BLaER1 treated with 17β-estradiol and CSF1 and Interleukin-3, amounts not matched to agents 10 nM and 100 nM (cell line): ENCODE data around the gene FXYD2.

Experiments
- H3K27ac ChIP-seq, 11 experiments: shearing (Covaris generic); formaldehyde crosslinking; 2 replicates each; pipeline ENCODE4 v1.8.1; 2022
- H3K27me3 ChIP-seq, 11 experiments: shearing (Covaris generic); formaldehyde crosslinking; 2 replicates each; pipeline ENCODE4 v1.8.1; 2022
- H3K36me3 ChIP-seq, 11 experiments: shearing (Covaris generic); formaldehyde crosslinking; 2 replicates each; pipeline ENCODE4 v1.8.1; 2022
- H3K4me1 ChIP-seq, 10 experiments: shearing (Covaris generic); formaldehyde crosslinking; 2 replicates each; pipeline ENCODE4 v1.8.1; 2022
- H3K4me2 ChIP-seq, 11 experiments: shearing (Covaris generic); formaldehyde crosslinking; 2 replicates each; pipeline ENCODE4 v1.8.1; 2022
- H3K4me3 ChIP-seq, 10 experiments: shearing (Covaris generic); formaldehyde crosslinking; 2 replicates each; pipeline ENCODE4 v1.8.1; 2022
- H3K9ac ChIP-seq, 11 experiments: shearing (Covaris generic); formaldehyde crosslinking; 2 replicates each; pipeline ENCODE4 v1.8.1; 2022
- H3K9me3 ChIP-seq, 11 experiments: shearing (Covaris generic); formaldehyde crosslinking; replicated peaks in 1 of 11; 2 replicates each; pipeline ENCODE4 v1.8.1; 2022
- H4K20me1 ChIP-seq, 11 experiments: shearing (Covaris generic); formaldehyde crosslinking; 2 replicates each; pipeline ENCODE4 v1.8.1; 2022
- Cebpa-rat ChIP-seq, 11 experiments: shearing (Covaris generic); IDR thresholded peaks; 2 replicates each; pipeline ENCODE4 v1.8.1; 2022

The FXYD2 gene

DNA sequence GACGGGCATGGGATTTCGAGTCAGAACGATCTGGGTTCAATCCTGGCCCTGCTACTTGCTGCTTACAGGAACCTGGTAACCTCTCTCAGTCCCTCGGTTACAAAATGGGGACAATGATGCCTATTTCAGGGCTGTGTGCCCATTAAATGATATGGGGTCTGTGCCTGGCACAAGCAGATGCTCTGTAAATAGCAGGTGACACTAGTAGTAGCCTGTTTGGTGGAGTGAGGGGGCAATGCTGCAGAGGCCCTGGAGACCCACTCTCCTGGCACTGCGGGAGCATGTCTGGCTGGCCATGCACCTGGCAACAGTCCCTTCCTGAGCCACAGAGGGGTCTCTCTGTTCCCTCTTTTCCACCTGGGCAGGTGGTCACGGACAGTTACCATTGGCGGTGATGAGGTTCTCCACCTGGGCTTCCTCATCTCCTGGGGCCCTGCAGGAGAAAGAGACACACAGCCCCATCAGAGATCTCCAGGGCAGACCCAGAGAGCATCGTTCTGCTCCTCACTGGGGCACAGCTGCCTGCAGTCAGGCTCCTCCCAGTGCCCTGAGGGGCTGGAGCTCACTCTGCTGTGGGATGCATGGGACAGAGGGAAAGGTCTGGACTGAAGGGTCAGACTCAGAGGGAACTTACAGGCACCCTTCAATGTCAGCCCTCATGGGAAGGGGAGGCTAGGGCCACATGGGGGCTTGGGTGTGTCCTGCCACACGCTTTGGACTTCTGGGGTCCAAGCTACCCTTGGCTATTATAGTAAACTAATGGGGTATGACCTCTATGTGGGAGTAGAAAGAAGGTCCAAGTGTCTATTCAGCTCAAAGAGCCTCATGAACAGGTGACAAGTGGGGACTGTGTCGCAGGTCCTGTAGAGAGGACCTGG is 15.6 kb upstream of the FXYD2 start:
- H3K27ac ChIP-seq: no peak overlapping the region
- no peaks in the 10 kb centered on the region for H3K9me3 ChIP-seq
- H3K4me1 ChIP-seq: peaks cover 54 to 89% (median 79%) of the 10 kb centered on the region in 10 experiments
- no peaks in the 10 kb centered on the region for H4K20me1 ChIP-seq
- H3K4me3 ChIP-seq: no peak overlapping the region
- H3K4me2 ChIP-seq: peak overlapping the region in 9 of 11 experiments; percentile 35 to 98 (median 81); a peak in 16 of 22 replicates
- TF ChIP-seq Cebpa-rat (IDR thresholded peaks at IDR 0.05): no peak
- H3K36me3 ChIP-seq: no peaks in the 10 kb centered on the region
- no peaks in the 10 kb centered on the region for H3K27me3 ChIP-seq
- no peak overlapping the region; a peak in 1 of 22 replicates for H3K9ac ChIP-seq

DNA sequence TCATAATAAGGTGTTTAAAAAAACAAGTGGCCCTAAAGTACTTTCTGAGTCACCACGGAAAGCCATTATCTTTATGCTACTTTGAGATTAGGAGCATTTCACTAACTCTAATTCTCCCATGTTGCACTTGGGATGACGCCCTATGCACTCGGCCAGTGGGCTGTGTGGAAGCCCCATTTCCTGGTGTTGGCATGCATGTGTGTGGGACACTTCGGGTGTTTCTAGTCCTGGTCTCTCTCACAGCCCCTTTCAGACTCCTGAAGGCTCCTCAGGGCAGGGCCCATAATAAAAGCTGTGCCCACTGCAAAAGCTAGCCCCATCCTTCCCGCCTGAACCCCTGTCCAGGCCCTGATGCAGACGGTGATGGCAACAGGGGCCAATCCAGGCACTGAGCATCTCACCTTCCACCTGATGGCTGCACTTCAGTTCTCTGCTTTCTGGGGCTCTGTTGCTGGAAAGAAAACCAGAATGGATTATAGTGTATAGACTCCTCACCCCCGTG is 14.9 kb upstream of the FXYD2 start:
- TF ChIP-seq Cebpa-rat (IDR thresholded peaks at IDR 0.05): no peak
- H3K36me3 ChIP-seq: no peaks in the 10 kb centered on the region
- H3K9ac ChIP-seq: no peak overlapping the region
- H4K20me1 ChIP-seq: no peaks in the 10 kb centered on the region
- H3K27me3 ChIP-seq: no peaks in the 10 kb centered on the region
- peaks cover 61 to 97% (median 87%) of the 10 kb centered on the region in 10 experiments for H3K4me1 ChIP-seq
- H3K4me2 ChIP-seq: peak overlapping the region in 7 of 11 experiments; percentile 35 to 98 (median 94); a peak in 10 of 22 replicates
- no peak overlapping the region for H3K27ac ChIP-seq
- no peaks in the 10 kb centered on the region for H3K9me3 ChIP-seq
- H3K4me3 ChIP-seq: no peak overlapping the region

DNA sequence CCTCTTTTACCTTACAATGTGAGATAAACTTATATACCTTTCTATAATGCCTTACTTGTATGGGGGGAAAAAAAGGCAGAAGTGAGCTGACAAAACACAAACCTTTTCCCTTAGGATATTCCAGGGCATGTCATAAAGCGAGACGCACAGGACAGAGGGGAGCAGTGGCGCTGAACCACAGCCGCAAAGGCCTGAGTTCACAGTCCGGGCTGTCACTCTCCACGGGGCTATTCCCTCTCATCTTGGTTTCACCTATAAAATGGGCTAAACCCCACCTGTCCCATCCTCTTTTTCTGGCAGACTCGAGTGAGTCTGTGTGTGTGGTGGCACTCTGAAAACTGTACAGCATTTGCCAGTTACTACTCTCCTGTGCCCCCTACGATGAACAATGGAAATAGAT is 14.4 kb upstream of the FXYD2 start:
- peaks cover 66 to 100% (median 92%) of the 10 kb centered on the region in 10 experiments for H3K4me1 ChIP-seq
- no peaks in the 10 kb centered on the region for H3K36me3 ChIP-seq
- no peak for TF ChIP-seq Cebpa-rat (IDR thresholded peaks at IDR 0.05)
- peak overlapping the region in 7 of 11 experiments; percentile 35 to 98 (median 94); a peak in 11 of 22 replicates for H3K4me2 ChIP-seq
- no peaks in the 10 kb centered on the region for H3K9me3 ChIP-seq
- H3K27me3 ChIP-seq: no peaks in the 10 kb centered on the region
- H3K9ac ChIP-seq: no peak overlapping the region
- no peak overlapping the region for H3K4me3 ChIP-seq
- no peak overlapping the region for H3K27ac ChIP-seq
- no peaks in the 10 kb centered on the region for H4K20me1 ChIP-seq

DNA sequence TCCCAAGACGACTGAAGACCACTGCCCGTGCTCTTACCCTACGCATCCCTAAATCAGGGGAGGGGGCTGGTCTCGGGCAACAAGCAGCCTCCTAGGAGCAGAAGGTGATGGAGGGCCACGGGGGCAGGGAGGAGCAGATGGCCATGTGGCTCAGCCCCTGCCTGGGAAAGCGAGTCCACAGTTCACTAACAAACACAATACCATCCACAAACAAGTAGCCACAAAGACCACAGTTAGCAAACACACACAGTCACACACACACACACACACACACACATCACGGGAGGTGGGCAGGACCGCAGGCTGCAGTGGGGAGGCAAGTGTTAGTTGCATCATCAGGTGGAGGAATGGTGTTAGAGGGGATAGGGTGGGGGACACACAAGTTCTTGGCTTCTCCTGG is 13.2 kb upstream of the FXYD2 start:
- no peak for TF ChIP-seq Cebpa-rat (IDR thresholded peaks at IDR 0.05)
- Histone ChIP-seq H3K4me1 (peaks cover 77 to 100% (median 93%) of the 10 kb centered on the region in 10 experiments), H3K36me3 (no peaks in the 10 kb centered on the region), H3K27me3 (no peaks in the 10 kb centered on the region), H3K9ac (peak overlapping the region in 1 of 11 experiments; percentile 21; a peak in 2 of 22 replicates), H3K27ac (peak overlapping the region in 8 of 11 experiments; percentile 7 to 64 (median 52); a peak in 7 of 22 replicates), H3K4me3 (peak overlapping the region in 3 of 10 experiments; percentile 42 to 57 (median 45); a peak in 4 of 20 replicates), H4K20me1 (no peaks in the 10 kb centered on the region), H3K9me3 (no peaks in the 10 kb centered on the region), H3K4me2 (peak overlapping the region; percentile 68 to 98 (median 88))

DNA sequence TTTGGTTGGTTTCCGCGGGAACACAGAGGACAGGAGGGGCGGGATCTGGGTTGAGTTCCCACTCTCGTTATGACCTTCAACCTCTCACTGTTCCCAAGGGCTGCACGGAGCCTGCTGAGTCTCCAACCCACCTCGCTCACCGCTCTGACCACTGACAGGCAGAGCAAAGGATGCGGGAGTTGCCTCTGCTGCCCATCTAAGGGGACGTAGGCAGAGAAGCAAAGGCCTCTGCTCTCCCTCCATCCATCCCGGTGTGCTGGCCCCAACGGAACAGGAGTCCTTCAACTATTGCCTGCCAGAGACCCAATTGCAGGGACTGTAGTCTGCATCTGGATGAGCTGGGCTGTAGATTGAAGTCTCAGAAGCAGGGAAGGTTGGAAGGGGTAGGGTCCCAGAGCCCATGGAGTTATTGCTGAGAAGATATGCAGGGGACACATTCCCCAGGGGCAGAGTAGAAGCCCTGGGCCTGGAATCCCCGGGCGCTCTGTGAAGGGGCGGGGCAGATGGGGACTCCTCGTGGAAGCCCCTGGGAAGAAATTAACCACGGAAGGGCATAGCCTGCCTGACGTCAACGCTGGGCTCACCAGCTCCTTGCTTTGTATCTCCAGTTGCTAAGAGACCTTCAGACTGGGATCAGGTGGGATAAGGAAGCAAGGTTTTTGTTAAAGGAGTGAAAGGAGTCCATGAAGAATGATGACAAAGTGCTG is 12.7 kb upstream of the FXYD2 start:
- peak overlapping the region in 3 of 10 experiments; percentile 42 to 57 (median 45); a peak in 4 of 20 replicates for H3K4me3 ChIP-seq
- no peaks in the 10 kb centered on the region for H3K27me3 ChIP-seq

DNA sequence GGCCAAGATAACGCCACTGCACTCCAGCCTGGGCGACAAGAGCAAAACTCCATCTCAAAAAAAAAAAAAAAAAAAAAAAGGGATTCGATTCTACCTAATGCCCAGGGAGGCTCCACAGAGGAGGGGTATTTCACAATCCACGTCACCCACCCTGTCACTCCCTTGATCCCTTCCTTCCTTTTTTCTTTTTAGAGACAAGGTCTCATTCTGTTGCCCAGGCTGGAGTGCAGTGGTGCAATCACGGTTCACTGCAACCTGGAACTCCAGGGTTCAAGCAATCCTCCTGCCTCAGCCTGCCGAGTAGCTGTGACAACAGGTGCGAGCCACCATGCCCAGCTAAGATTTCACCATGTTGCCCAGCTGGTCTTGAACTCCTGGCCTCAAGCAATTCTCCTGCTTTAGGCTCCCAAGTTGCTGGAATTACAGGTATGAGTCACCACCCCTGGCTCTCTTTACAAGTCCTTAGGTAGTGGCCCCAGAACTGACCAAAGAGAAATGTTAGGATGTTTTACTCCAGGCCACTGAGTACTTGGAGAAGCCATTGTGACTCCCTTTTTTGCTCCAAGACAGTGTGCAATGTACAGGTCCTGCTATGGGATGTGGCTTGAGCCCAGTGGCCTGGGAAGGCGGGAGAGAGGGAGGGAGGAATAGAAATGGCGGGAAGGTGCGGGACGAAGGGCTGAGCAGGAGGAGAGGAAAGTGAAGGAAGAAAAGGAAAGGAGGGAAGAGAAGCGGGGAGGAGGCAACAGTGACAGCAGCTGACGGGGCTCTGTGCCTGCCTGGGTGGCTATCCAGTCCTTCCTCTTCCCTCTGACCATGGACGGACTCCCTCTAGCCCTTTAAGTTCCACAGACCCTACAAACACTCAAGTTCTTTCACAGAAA is 11.8 kb upstream of the FXYD2 start:
- H3K4me2 ChIP-seq: peak overlapping the region; percentile 68 to 98 (median 88)
- peak overlapping the region in 6 of 11 experiments; percentile 1 to 25 (median 18); a peak in 7 of 22 replicates for H3K9ac ChIP-seq
- peaks cover 78 to 100% (median 93%) of the 10 kb centered on the region in 10 experiments for H3K4me1 ChIP-seq
- H4K20me1 ChIP-seq: no peaks in the 10 kb centered on the region
- H3K27ac ChIP-seq: peak overlapping the region in 9 of 11 experiments; percentile 32 to 64 (median 51); a peak in 17 of 22 replicates
- H3K27me3 ChIP-seq: no peaks in the 10 kb centered on the region
- peak overlapping the region in 5 of 10 experiments; percentile 11 to 57 (median 42); a peak in 7 of 20 replicates for H3K4me3 ChIP-seq
- peak in 7 of 11 experiments; percentile 60 to 77 (median 75); a peak in 11 of 22 replicates for TF ChIP-seq Cebpa-rat (IDR thresholded peaks at IDR 0.05)
- H3K9me3 ChIP-seq: no peaks in the 10 kb centered on the region
- H3K36me3 ChIP-seq: no peaks in the 10 kb centered on the region

More for the DNA sequence above, 12.7 kb upstream of the FXYD2 start:
- Histone ChIP-seq H3K9me3 (no peaks in the 10 kb centered on the region), H4K20me1 (no peaks in the 10 kb centered on the region), H3K4me2 (peak overlapping the region; percentile 68 to 98 (median 88)), H3K27ac (peak overlapping the region in 10 of 11 experiments; percentile 7 to 64 (median 46); a peak in 15 of 22 replicates), H3K36me3 (no peaks in the 10 kb centered on the region), H3K4me1 (peaks cover 77 to 100% (median 93%) of the 10 kb centered on the region in 10 experiments), H3K9ac (peak overlapping the region in 4 of 11 experiments; percentile 1 to 25 (median 23); a peak in 4 of 22 replicates)
- TF ChIP-seq Cebpa-rat (IDR thresholded peaks at IDR 0.05): no peak

DNA sequence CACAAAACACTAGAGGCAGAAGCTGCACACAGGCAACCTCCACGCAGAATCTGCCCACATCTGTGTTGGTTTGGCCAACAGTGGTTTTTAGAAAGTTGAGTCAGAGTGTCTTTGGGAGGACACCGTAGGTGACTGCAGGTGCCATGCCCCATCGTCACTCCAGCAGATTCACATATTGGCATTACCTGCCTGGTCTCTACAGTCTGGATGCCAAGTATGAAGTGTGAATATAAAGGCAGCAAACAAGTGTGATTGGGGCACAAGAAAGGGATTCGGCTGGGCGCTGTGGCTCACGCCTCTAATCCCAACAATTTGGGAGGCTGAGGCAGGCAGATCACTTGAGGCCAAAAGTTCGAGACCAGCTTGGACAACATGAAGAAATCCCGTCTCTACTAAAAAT is 11.0 kb upstream of the FXYD2 start:
- H3K27ac ChIP-seq: peak overlapping the region in 8 of 11 experiments; percentile 38 to 56 (median 48); a peak in 14 of 22 replicates
- no peaks in the 10 kb centered on the region for H3K27me3 ChIP-seq
- no peaks in the 10 kb centered on the region for H4K20me1 ChIP-seq

More for the DNA sequence above, 11.0 kb upstream of the FXYD2 start:
- Histone ChIP-seq H3K4me2 (peak overlapping the region; percentile 68 to 98 (median 88)), H3K9ac (no peak overlapping the region; a peak in 1 of 22 replicates), H3K4me1 (peaks cover 78 to 100% (median 97%) of the 10 kb centered on the region in 10 experiments), H3K4me3 (peak overlapping the region in 1 of 10 experiments; percentile 57; a peak in 2 of 20 replicates), H3K9me3 (no peaks in the 10 kb centered on the region), H3K36me3 (no peaks in the 10 kb centered on the region)
- no peak for TF ChIP-seq Cebpa-rat (IDR thresholded peaks at IDR 0.05)
